Measurements from ENCODE around the gene ITGB6.

Gene ITGB6

GRCh38 chr2:160201849-160202539, 1.9 kb upstream of the ITGB6 start:
- no peak for DNase-seq
- Histone ChIP-seq H4K20me1 (ENCODE audit: insufficient read depth, low read length) (no peaks in the 10 kb centered on the region), H3K36me3 (ENCODE audit: insufficient read depth, low read length) (no peaks in the 10 kb centered on the region), H3K9me3 (ENCODE audit: insufficient read depth, low read length, severe bottlenecking) (no peaks in the 10 kb centered on the region), H3K4me3 (ENCODE audit: low read depth in 1 of 2, low read length in 2 of 2) (no peak overlapping the region), H3K27ac (ENCODE audit: low read length) (no peak overlapping the region), H3K79me2 (ENCODE audit: insufficient read depth, low read length) (no peaks in the 10 kb centered on the region), H2AFZ (ENCODE audit: low read depth, low read length) (no peak overlapping the region), H3K9ac (ENCODE audit: low read depth, low read length) (no peak overlapping the region), H3K4me2 (ENCODE audit: insufficient read depth, low read length) (no peak overlapping the region), H3K4me1 (ENCODE audit: insufficient read depth, low read length) (peaks cover 19% of the 10 kb centered on the region), H3K27me3 (ENCODE audit: insufficient read depth, low read length, poor library complexity) (no peaks in the 10 kb centered on the region)
- no peak for ATAC-seq (ENCODE audit: insufficient read depth, low read depth)
- no peak for TF ChIP-seq EZH2 (IDR thresholded peaks at IDR 0.05; ENCODE audit: borderline replicate concordance, low read depth, low read length, severe bottlenecking)

DNA sequence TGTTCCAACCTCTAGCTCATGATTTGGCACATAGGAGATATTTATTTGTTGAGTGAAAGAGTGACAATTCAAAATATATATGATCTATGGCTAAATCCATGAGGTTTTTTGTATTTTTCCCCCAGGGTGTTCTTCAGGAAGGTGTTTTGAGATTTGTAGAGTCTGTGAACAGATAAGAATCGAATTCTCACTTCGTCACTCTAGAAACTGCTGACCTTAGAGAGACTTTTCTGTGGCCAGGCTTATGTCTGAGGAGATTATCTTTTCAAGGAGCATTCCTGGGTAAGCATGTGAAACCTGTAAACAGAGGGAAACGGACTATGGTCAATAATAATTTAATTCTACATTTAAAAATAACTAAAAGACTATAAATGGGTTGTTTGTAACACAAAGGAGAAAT, 849 bp upstream of the ITGB6 start:
- peaks cover 14% of the 10 kb centered on the region for H3K4me1 ChIP-seq (ENCODE audit: insufficient read depth, low read length)
- no peak overlapping the region for H3K4me2 ChIP-seq (ENCODE audit: insufficient read depth, low read length)
- H3K9me3 ChIP-seq (ENCODE audit: insufficient read depth, low read length, severe bottlenecking), result no peaks in the 10 kb centered on the region
- no peak overlapping the region for H3K9ac ChIP-seq (ENCODE audit: low read depth, low read length)
- H3K36me3 ChIP-seq (ENCODE audit: insufficient read depth, low read length), result no peaks in the 10 kb centered on the region
- no peaks in the 10 kb centered on the region for H3K79me2 ChIP-seq (ENCODE audit: insufficient read depth, low read length)
- H3K27me3 ChIP-seq (ENCODE audit: insufficient read depth, low read length, poor library complexity), result no peaks in the 10 kb centered on the region
- no peak overlapping the region for H3K4me3 ChIP-seq (ENCODE audit: low read depth in 1 of 2, low read length in 2 of 2)
- H3K27ac ChIP-seq (ENCODE audit: low read length), result no peak overlapping the region
- H2AFZ ChIP-seq (ENCODE audit: low read depth, low read length), result no peak overlapping the region
- ATAC-seq (ENCODE audit: insufficient read depth, low read depth) (no peak), DNase-seq (no peak)
- TF ChIP-seq EZH2 (IDR thresholded peaks at IDR 0.05; ENCODE audit: borderline replicate concordance, low read depth, low read length, severe bottlenecking), result no peak
- no peak for TF ChIP-seq CTCF (IDR thresholded peaks at IDR 0.05; ENCODE audit: borderline replicate concordance, extremely low read depth, low read length, poor library complexity, severe bottlenecking)
- H4K20me1 ChIP-seq (ENCODE audit: insufficient read depth, low read length), result no peaks in the 10 kb centered on the region

DNA sequence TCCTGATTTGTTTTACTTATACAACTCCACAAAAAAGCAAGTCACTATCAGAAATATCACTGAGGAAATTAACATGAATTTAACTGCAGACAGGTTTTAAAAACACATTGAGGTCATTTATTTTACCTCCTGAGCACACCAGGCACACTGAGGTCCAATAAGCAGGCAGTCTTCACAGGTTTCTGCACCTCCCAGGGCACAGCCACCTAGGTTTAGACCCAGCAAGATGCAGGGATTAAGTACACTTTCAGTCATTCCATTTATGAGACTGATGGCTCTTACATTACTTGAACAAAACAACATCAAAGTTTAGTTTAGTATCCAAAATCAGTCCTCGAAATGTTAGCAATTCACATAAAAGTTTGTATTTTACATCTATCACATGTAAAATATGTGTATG, 1.0 kb downstream of the ITGB6 start:
- no peak overlapping the region for H3K9ac ChIP-seq (ENCODE audit: low read depth, low read length)
- ATAC-seq (ENCODE audit: insufficient read depth, low read depth) (no peak), DNase-seq (no peak)
- no peaks in the 10 kb centered on the region for H3K9me3 ChIP-seq (ENCODE audit: insufficient read depth, low read length, severe bottlenecking)
- H2AFZ ChIP-seq (ENCODE audit: low read depth, low read length), result no peak overlapping the region
- H3K79me2 ChIP-seq (ENCODE audit: insufficient read depth, low read length), result no peaks in the 10 kb centered on the region
- H3K36me3 ChIP-seq (ENCODE audit: insufficient read depth, low read length), result no peaks in the 10 kb centered on the region
- H3K27ac ChIP-seq (ENCODE audit: low read length), result no peak overlapping the region
- no peaks in the 10 kb centered on the region for H4K20me1 ChIP-seq (ENCODE audit: insufficient read depth, low read length)
- no peak for TF ChIP-seq CTCF (IDR thresholded peaks at IDR 0.05; ENCODE audit: borderline replicate concordance, extremely low read depth, low read length, poor library complexity, severe bottlenecking)
- no peak for TF ChIP-seq EZH2 (IDR thresholded peaks at IDR 0.05; ENCODE audit: borderline replicate concordance, low read depth, low read length, severe bottlenecking)
- H3K4me2 ChIP-seq (ENCODE audit: insufficient read depth, low read length), result no peak overlapping the region
- H3K4me3 ChIP-seq (ENCODE audit: low read depth in 1 of 2, low read length in 2 of 2), result no peak overlapping the region
- H3K27me3 ChIP-seq (ENCODE audit: insufficient read depth, low read length, poor library complexity), result no peaks in the 10 kb centered on the region
- H3K4me1 ChIP-seq (ENCODE audit: insufficient read depth, low read length), result peaks cover 12% of the 10 kb centered on the region

DNA sequence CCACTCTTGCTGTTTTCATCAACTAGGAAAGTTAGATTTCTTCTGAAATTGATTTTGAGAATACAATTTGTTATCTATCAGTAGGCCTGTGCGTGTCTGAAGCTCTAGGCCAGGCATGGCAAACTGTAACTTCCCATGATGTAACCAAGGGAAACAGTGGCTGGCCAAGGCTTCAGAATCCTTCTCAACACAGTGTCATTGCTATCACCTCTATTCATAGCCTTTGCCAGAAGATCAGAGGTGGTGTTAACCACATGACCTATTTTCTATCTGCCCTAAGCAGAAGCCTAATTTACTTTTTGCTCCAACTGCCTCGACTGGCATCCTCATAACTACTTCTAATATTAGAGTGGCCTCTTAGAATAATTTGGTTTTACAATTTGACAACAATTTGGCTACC, 2.5 kb downstream of the ITGB6 start:
- Histone ChIP-seq H2AFZ (ENCODE audit: low read depth, low read length) (no peak overlapping the region), H3K79me2 (ENCODE audit: insufficient read depth, low read length) (no peaks in the 10 kb centered on the region), H3K27ac (ENCODE audit: low read length) (no peak overlapping the region), H3K27me3 (ENCODE audit: insufficient read depth, low read length, poor library complexity) (no peaks in the 10 kb centered on the region), H3K36me3 (ENCODE audit: insufficient read depth, low read length) (no peaks in the 10 kb centered on the region), H3K4me3 (ENCODE audit: low read depth in 1 of 2, low read length in 2 of 2) (no peak overlapping the region), H3K9me3 (ENCODE audit: insufficient read depth, low read length, severe bottlenecking) (no peaks in the 10 kb centered on the region), H3K9ac (ENCODE audit: low read depth, low read length) (no peak overlapping the region), H3K4me2 (ENCODE audit: insufficient read depth, low read length) (no peak overlapping the region), H3K4me1 (ENCODE audit: insufficient read depth, low read length) (peaks cover 12% of the 10 kb centered on the region), H4K20me1 (ENCODE audit: insufficient read depth, low read length) (no peaks in the 10 kb centered on the region)
- ATAC-seq (ENCODE audit: insufficient read depth, low read depth), result no peak
- no peak for DNase-seq
- TF ChIP-seq EZH2 (IDR thresholded peaks at IDR 0.05; ENCODE audit: borderline replicate concordance, low read depth, low read length, severe bottlenecking) (no peak), CTCF (IDR thresholded peaks at IDR 0.05; ENCODE audit: borderline replicate concordance, extremely low read depth, low read length, poor library complexity, severe bottlenecking) (no peak)
